Caco-2 (cell line): Measurements from ENCODE around the gene MROH2A. TPM values are rescaled to one million over a fixed set of nuclear protein-coding genes. Genes with fewer than 3 reads are reported as not detected.

Experiments
- BruUV-seq: library from RNA; stranded (reverse); fragments of 400-500 nt; replicated peaks from 2 replicates; lab custom pipeline; 2021; lab: Mats Ljungman, UMichigan
- CTCF ChIA-PET: fragments of 300-600 bp; sonication (Branson Sonifier 250); formaldehyde crosslinking; loops from one replicate; lab custom pipeline; 2022; ENCODE audit warnings: antibody characterized with exemption; lab: Charles Lee
- POLR2A ChIA-PET: fragments of 300-600 bp; sonication (Branson Sonifier 250); formaldehyde crosslinking; loops from one replicate; lab custom pipeline; 2022; ENCODE audit warnings: antibody characterized with exemption; lab: Charles Lee
- DNase-seq, 2 experiments: peaks; one replicate each; pipeline versions ENCODE4 v3.0.0 to v3.0.0-alpha.2; 2020 to 2022
- H3K27me3 ChIP-seq: replicated peaks from 2 replicates; pipeline ENCODE4 v1.6.0; 2011; ENCODE audit warnings: low read length; ENCODE audit not compliant: control insufficient read depth, insufficient read depth
- H3K36me3 ChIP-seq: 2 replicates; pipeline ENCODE4 v1.5.1; 2011; ENCODE audit warnings: low read length; ENCODE audit not compliant: control insufficient read depth, insufficient read depth
- H3K4me1 ChIP-seq: fragments of 250-450 bp; sonication (Bioruptor Pico); 2 replicates; pipeline ENCODE4 v1.5.1; 2020; ENCODE audit warnings: mild to moderate bottlenecking
- H3K4me3 ChIP-seq: 2 replicates; pipeline ENCODE4 v1.5.1; 2011; ENCODE audit warnings: low read depth, mild to moderate bottlenecking, control low read depth, low read length
- H3K9me3 ChIP-seq: fragments of 250-450 bp; sonication (Bioruptor Pico); 2 replicates; pipeline ENCODE4 v1.5.1; 2020; ENCODE audit warnings: mild to moderate bottlenecking, moderate library complexity
- H3K27ac Mint-ChIP-seq: one replicate; pipeline ENCODE4 v1.8.0; 2022; ENCODE audit warnings: mixed read lengths; ENCODE audit not compliant: unreplicated experiment
- H3K27me3 Mint-ChIP-seq: one replicate; pipeline ENCODE4 v1.8.0; 2022; ENCODE audit warnings: mixed read lengths; ENCODE audit not compliant: insufficient read depth, unreplicated experiment
- H3K36me3 Mint-ChIP-seq: one replicate; pipeline ENCODE4 v1.8.0; 2022; ENCODE audit warnings: mild to moderate bottlenecking, mixed read lengths; ENCODE audit not compliant: insufficient read depth, unreplicated experiment
- H3K4me1 Mint-ChIP-seq: one replicate; pipeline ENCODE4 v1.8.0; 2022; ENCODE audit warnings: low read depth, mixed read lengths; ENCODE audit not compliant: unreplicated experiment
- H3K4me3 Mint-ChIP-seq: one replicate; pipeline ENCODE4 v1.8.0; 2022; ENCODE audit warnings: mild to moderate bottlenecking, moderate library complexity, mixed read lengths; ENCODE audit not compliant: unreplicated experiment
- H3K9me3 Mint-ChIP-seq: one replicate; pipeline ENCODE4 v1.8.0; 2022; ENCODE audit warnings: mixed read lengths; ENCODE audit not compliant: unreplicated experiment
- CTCF ChIP-seq, 2 experiments: fragments of 200-600 bp in 1 of 2; IDR thresholded peaks; 1 replicate in 1 of 2; 2 replicates in 1 of 2; pipeline versions ENCODE4 v1.5.1 to v1.8.0; 2011 to 2022; ENCODE audit warnings: antibody characterized with exemption in 1 of 2, control low read depth in 1 of 2, inconsistent platforms in 1 of 2, low read depth in 1 of 2, low read length in 1 of 2, mild to moderate bottlenecking in 1 of 2, moderate library complexity in 1 of 2; ENCODE audit not compliant: insufficient read depth in 1 of 2, severe bottlenecking in 1 of 2, unreplicated experiment in 1 of 2
- intact Hi-C: fragments of 100-400 bp; cut with micrococcal nuclease; formaldehyde crosslinking; loops from one replicate; pipeline ENCODE4 v1.10.0; 2022; ENCODE audit not compliant: unreplicated experiment
- total RNA-seq: library from RNA; stranded (reverse); gene quantifications from 2 replicates; pipeline ENCODE4 v1.2.3, GENCODE V29; 2022

Gene MROH2A
- total RNA-seq, 1 experiment from 2014 or later: not detected

GRCh38 chr2:233793465-233794127 is 15.5 kb downstream of the MROH2A start:
- H3K9me3 ChIP-seq: no peaks in the 10 kb centered on the region
- Mint-ChIP-seq H3K9me3 (no peaks in the 10 kb centered on the region), H3K4me3 (no peak overlapping the region), H3K4me1 (no peaks in the 10 kb centered on the region), H3K27ac (no peak overlapping the region), H3K36me3 (no peaks in the 10 kb centered on the region), H3K27me3 (no peaks in the 10 kb centered on the region)
- H3K27me3 ChIP-seq: no peaks in the 10 kb centered on the region
- no peak overlapping the region for H3K4me3 ChIP-seq
- no peak for TF ChIP-seq CTCF (IDR thresholded peaks at IDR 0.05; ENCODE audit: insufficient read depth in 1 of 2, low read depth in 1 of 2, low read length in 1 of 2, severe bottlenecking in 1 of 2, unreplicated experiment in 1 of 2)
- intact Hi-C loops: no loop called here
- H3K36me3 ChIP-seq: no peaks in the 10 kb centered on the region
- no peaks in the 10 kb centered on the region for H3K4me1 ChIP-seq
- DNase-seq: no peak
- ChIA-PET POLR2A (no interaction called here), CTCF (no interaction called here)
- BruUV-seq: no TSS peak

GRCh38 chr2:233794128-233794658 is 16.1 kb downstream of the MROH2A start:
- Histone ChIP-seq H3K36me3 (no peaks in the 10 kb centered on the region), H3K4me3 (no peak overlapping the region), H3K9me3 (no peaks in the 10 kb centered on the region), H3K4me1 (no peaks in the 10 kb centered on the region), H3K27me3 (no peaks in the 10 kb centered on the region)
- Mint-ChIP-seq H3K4me3 (no peak overlapping the region), H3K4me1 (no peaks in the 10 kb centered on the region), H3K27ac (no peak overlapping the region), H3K9me3 (no peaks in the 10 kb centered on the region), H3K36me3 (no peaks in the 10 kb centered on the region), H3K27me3 (no peaks in the 10 kb centered on the region)
- TF ChIP-seq CTCF (IDR thresholded peaks at IDR 0.05; ENCODE audit: insufficient read depth in 1 of 2, low read depth in 1 of 2, low read length in 1 of 2, severe bottlenecking in 1 of 2, unreplicated experiment in 1 of 2): no peak
- POLR2A ChIA-PET: no interaction called here
- DNase-seq: no peak
- intact Hi-C loops: no loop called here
- BruUV-seq: no TSS peak
- CTCF ChIA-PET: no interaction called here

- Mint-ChIP-seq H3K4me3 (no peak overlapping the region), H3K4me1 (no peaks in the 10 kb centered on the region), H3K27ac (no peak overlapping the region), H3K9me3 (no peaks in the 10 kb centered on the region), H3K36me3 (no peaks in the 10 kb centered on the region), H3K27me3 (no peaks in the 10 kb centered on the region)
- intact Hi-C loops: no loop called here
- H3K4me3 ChIP-seq: no peak overlapping the region
- H3K4me1 ChIP-seq: no peaks in the 10 kb centered on the region
- H3K27me3 ChIP-seq: no peaks in the 10 kb centered on the region
- no peak for TF ChIP-seq CTCF (IDR thresholded peaks at IDR 0.05; ENCODE audit: insufficient read depth in 1 of 2, low read depth in 1 of 2, low read length in 1 of 2, severe bottlenecking in 1 of 2, unreplicated experiment in 1 of 2)
- BruUV-seq: no TSS peak
- POLR2A ChIA-PET: no interaction called here
- DNase-seq: no peak
- CTCF ChIA-PET: no interaction called here
- H3K36me3 ChIP-seq: no peaks in the 10 kb centered on the region
- no peaks in the 10 kb centered on the region for H3K9me3 ChIP-seq
Measured at GRCh38 chr2:233795735-233796171, 17.6 kb downstream of the MROH2A start.
